HepG2 (cell line): ENCODE data around the gene PLXNA4.

Source experiments
- CTCF ChIP-seq: sonication (generic); formaldehyde crosslinking; IDR thresholded peaks from 2 replicates; pipeline ENCODE4 v1.5.0; 2020; ENCODE audit warnings: mild to moderate bottlenecking, missing genetic modification reagents, moderate library complexity
- FOXM1 ChIP-seq: sonication (generic); formaldehyde crosslinking; IDR thresholded peaks from 2 replicates; pipeline ENCODE4 v1.5.0; 2020; ENCODE audit warnings: missing genetic modification reagents
- HNRNPK ChIP-seq: fragments of 200-400 bp; formaldehyde crosslinking; IDR thresholded peaks from 2 replicates; pipeline ENCODE4 v1.6.1; 2018; ENCODE audit warnings: low read length, low read depth, moderate library complexity, mild to moderate bottlenecking; ENCODE audit not compliant: poor library complexity, severe bottlenecking
- JUNB ChIP-seq: sonication (generic); formaldehyde crosslinking; IDR thresholded peaks from 2 replicates; pipeline ENCODE4 v1.8.0; 2022; ENCODE audit warnings: missing genetic modification reagents, mild to moderate bottlenecking, borderline replicate concordance
- KDM5A ChIP-seq: fragments of 200-600 bp; sonication (generic); IDR thresholded peaks from 2 replicates; pipeline ENCODE4 v1.7.0; 2018; ENCODE audit warnings: antibody characterized with exemption, mild to moderate bottlenecking, low read length, borderline replicate concordance
- RELA ChIP-seq: sonication (generic); formaldehyde crosslinking; IDR thresholded peaks from 2 replicates; pipeline ENCODE4 v1.4.0; 2020; ENCODE audit warnings: missing genetic modification reagents
- REXO4 ChIP-seq: sonication (generic); formaldehyde crosslinking; IDR thresholded peaks from 2 replicates; pipeline ENCODE4 v1.8.0; 2022; ENCODE audit warnings: missing genetic modification reagents, mild to moderate bottlenecking, borderline replicate concordance
- RFX5 ChIP-seq: IDR thresholded peaks from 2 replicates; pipeline ENCODE4 v1.6.1; 2011; ENCODE audit warnings: low read depth, low read length, improper control_type of control experiment
- ZFAT ChIP-seq: sonication (generic); formaldehyde crosslinking; conservative IDR thresholded peaks from 2 replicates; pipeline ENCODE4 v1.8.1; 2023; ENCODE audit warnings: missing genetic modification reagents, inconsistent platforms
- ZKSCAN8 ChIP-seq: IDR thresholded peaks from 2 replicates; pipeline ENCODE4 v1.6.1; 2016; ENCODE audit warnings: borderline replicate concordance, missing genetic modification reagents, missing compliant biosample characterization
- ZNF24 ChIP-seq: fragments of 450-650 bp; IDR thresholded peaks from 2 replicates; pipeline ENCODE4 v1.6.1; 2017; ENCODE audit warnings: antibody characterized with exemption, mild to moderate bottlenecking
- ZNF589 ChIP-seq: sonication (generic); formaldehyde crosslinking; conservative IDR thresholded peaks from 2 replicates; pipeline ENCODE4 v1.8.0; 2022; ENCODE audit warnings: mild to moderate bottlenecking, moderate library complexity, missing genetic modification reagents
- TF ChIP-seq, protein P1 (sequence below): sonication (generic); formaldehyde crosslinking; IDR thresholded peaks from 2 replicates; pipeline ENCODE4 v1.5.1; 2020; ENCODE audit warnings: missing genetic modification reagents, mild to moderate bottlenecking, borderline replicate concordance
- TF ChIP-seq, protein P2 (sequence below): sonication (generic); formaldehyde crosslinking; IDR thresholded peaks from 2 replicates; pipeline ENCODE4 v1.5.1; 2020; ENCODE audit warnings: mild to moderate bottlenecking, missing genetic modification reagents, moderate library complexity

DNA sequence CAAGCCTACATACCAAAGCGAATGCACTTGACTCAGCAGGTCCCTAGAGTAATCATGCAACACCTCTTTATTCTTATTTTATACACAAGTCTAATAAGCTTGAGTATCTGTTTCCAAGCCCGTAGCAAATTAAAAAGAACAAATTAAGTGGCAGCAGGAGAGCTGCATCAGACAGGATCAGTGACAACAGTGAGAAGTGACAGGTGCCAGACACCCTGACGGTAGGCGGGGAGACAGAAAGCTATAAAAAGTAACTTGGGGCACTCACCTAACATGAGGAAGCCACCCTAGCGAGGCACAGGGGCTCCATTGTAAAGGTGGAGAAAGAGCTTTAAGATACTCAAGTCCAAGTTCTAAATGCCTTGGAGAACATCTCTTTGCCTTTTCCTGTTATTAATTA lies 174.2 kb downstream of the PLXNA4 start:
- TF ChIP-seq FOXM1 = no peak
- TF ChIP-seq ZNF24 = no peak
- no peak for TF ChIP-seq ZFAT (CRISPR knock-in tag)
- no peak for TF ChIP-seq RELA (CRISPR knock-in tag)
- TF ChIP-seq ZNF589 = no peak
- TF ChIP-seq JUNB (CRISPR knock-in tag) = no peak
- TF ChIP-seq REXO4 (CRISPR knock-in tag) = no peak
- TF ChIP-seq, protein P1, sequence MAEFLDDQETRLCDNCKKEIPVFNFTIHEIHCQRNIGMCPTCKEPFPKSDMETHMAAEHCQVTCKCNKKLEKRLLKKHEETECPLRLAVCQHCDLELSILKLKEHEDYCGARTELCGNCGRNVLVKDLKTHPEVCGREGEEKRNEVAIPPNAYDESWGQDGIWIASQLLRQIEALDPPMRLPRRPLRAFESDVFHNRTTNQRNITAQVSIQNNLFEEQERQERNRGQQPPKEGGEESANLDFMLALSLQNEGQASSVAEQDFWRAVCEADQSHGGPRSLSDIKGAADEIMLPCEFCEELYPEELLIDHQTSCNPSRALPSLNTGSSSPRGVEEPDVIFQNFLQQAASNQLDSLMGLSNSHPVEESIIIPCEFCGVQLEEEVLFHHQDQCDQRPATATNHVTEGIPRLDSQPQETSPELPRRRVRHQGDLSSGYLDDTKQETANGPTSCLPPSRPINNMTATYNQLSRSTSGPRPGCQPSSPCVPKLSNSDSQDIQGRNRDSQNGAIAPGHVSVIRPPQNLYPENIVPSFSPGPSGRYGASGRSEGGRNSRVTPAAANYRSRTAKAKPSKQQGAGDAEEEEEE (CRISPR knock-in tag) = no peak
- TF ChIP-seq CTCF = no peak
- TF ChIP-seq ZKSCAN8 (CRISPR knock-in tag) = no peak
- TF ChIP-seq KDM5A = no peak
- TF ChIP-seq, protein P2, sequence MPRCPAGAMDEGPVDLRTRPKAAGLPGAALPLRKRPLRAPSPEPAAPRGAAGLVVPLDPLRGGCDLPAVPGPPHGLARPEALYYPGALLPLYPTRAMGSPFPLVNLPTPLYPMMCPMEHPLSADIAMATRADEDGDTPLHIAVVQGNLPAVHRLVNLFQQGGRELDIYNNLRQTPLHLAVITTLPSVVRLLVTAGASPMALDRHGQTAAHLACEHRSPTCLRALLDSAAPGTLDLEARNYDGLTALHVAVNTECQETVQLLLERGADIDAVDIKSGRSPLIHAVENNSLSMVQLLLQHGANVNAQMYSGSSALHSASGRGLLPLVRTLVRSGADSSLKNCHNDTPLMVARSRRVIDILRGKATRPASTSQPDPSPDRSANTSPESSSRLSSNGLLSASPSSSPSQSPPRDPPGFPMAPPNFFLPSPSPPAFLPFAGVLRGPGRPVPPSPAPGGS (CRISPR knock-in tag) = no peak
- TF ChIP-seq HNRNPK = no peak
- no peak for TF ChIP-seq RFX5
